ENCODE data around the gene CNTNAP2. TPM values are rescaled to one million over a fixed set of nuclear protein-coding genes. Genes with fewer than 3 reads are reported as not detected.
A peak's percentile ranks its signal among the peaks of the same experiment; 100 is the strongest.

Gene CNTNAP2
- total and polyA plus RNA-seq, 2 donors (not counting 1 experiment from before 2014, with no cell fraction given): not detected

DNA sequence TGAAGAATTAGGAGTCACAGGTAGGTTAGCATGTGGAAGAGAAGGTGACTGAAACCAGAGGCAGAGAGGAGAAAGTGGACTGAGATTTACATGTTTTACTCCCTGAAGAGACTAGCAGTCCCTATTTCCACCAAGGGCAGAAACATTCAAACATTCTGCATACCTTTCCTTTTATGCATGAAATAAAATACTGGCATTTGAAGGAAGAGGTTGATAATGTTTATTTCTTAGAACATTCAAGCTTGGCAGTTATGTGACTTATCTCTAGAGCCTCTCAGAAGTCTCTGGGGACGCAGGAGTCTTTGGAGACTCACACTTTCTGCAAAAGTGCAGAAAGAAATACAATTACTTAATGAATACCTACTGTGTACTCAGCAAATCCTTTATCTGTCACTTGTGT lies 1966.8 kb downstream of the CNTNAP2 start:
- no peaks in the 10 kb centered on the region for H3K36me3 ChIP-seq (ENCODE audit: control insufficient read depth, insufficient read depth, low read length)
- no peak overlapping the region for H3K27ac ChIP-seq (ENCODE audit: insufficient read depth, low read length)
- no peak overlapping the region for H3K4me3 ChIP-seq (replicated peaks in 1 of 4; ENCODE audit: control extremely low read depth in 1 of 4, insufficient read depth in 1 of 4, low read depth in 3 of 4, low read length in 4 of 4)
- TF ChIP-seq EZH2 (IDR thresholded peaks at IDR 0.05; ENCODE audit: low read length, missing control alignments): no peak
- TF ChIP-seq, protein P1, sequence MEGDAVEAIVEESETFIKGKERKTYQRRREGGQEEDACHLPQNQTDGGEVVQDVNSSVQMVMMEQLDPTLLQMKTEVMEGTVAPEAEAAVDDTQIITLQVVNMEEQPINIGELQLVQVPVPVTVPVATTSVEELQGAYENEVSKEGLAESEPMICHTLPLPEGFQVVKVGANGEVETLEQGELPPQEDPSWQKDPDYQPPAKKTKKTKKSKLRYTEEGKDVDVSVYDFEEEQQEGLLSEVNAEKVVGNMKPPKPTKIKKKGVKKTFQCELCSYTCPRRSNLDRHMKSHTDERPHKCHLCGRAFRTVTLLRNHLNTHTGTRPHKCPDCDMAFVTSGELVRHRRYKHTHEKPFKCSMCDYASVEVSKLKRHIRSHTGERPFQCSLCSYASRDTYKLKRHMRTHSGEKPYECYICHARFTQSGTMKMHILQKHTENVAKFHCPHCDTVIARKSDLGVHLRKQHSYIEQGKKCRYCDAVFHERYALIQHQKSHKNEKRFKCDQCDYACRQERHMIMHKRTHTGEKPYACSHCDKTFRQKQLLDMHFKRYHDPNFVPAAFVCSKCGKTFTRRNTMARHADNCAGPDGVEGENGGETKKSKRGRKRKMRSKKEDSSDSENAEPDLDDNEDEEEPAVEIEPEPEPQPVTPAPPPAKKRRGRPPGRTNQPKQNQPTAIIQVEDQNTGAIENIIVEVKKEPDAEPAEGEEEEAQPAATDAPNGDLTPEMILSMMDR (conservative IDR thresholded peaks at IDR 0.05 in 1 of 2, IDR thresholded peaks at IDR 0.05 in 1 of 2; ENCODE audit: low read depth in 1 of 2, low read length in 2 of 2): no peak
- H3K79me2 ChIP-seq (ENCODE audit: control insufficient read depth, insufficient read depth, low read length): no peaks in the 10 kb centered on the region
- no peaks in the 10 kb centered on the region for H3K9me3 ChIP-seq (ENCODE audit: control insufficient read depth, insufficient read depth, low read depth, low read length)
- no peaks in the 10 kb centered on the region for H3K27me3 ChIP-seq (ENCODE audit: control insufficient read depth, insufficient read depth, low read length)
- no peak overlapping the region for H3K9ac ChIP-seq (ENCODE audit: insufficient read depth, low read length)
- H3K4me2 ChIP-seq (ENCODE audit: extremely low read depth, insufficient read depth, low read length): no peak overlapping the region
- H3K4me1 ChIP-seq (ENCODE audit: control insufficient read depth, extremely low read depth, insufficient read depth, low read length): no peaks in the 10 kb centered on the region
- H4K20me1 ChIP-seq (ENCODE audit: control insufficient read depth, extremely low read depth, insufficient read depth, low read length): no peaks in the 10 kb centered on the region
- DNase-seq (ENCODE audit: low read depth in 2 of 2): no peak
- no peak overlapping the region for H2AFZ ChIP-seq (ENCODE audit: low read length)

DNA sequence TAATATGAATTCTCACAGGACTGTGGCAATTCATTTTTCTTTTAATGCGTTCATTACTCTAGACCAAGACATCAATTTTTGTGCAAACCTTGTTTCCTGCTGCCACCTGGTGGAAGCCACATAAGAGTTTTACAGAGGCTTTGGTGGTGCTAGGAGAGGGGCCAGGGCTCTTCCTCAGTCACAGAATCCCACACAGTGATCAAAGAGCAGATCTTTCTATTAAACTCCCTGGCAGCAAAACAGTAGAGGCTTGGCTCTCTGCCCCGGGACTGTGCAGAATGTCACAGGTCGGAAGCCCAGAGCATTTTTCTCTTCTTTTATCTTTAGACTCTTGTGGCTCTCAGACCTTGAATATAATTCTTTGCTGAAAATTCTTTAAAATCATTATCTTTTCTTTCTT lies 1967.5 kb downstream of the CNTNAP2 start:
- H3K4me3 ChIP-seq (replicated peaks in 1 of 4; ENCODE audit: control extremely low read depth in 1 of 4, insufficient read depth in 1 of 4, low read depth in 3 of 4, low read length in 4 of 4): no peak overlapping the region
- H3K36me3 ChIP-seq (ENCODE audit: control insufficient read depth, insufficient read depth, low read length): no peaks in the 10 kb centered on the region
- no peaks in the 10 kb centered on the region for H4K20me1 ChIP-seq (ENCODE audit: control insufficient read depth, extremely low read depth, insufficient read depth, low read length)
- no peak overlapping the region for H3K9ac ChIP-seq (ENCODE audit: insufficient read depth, low read length)
- H3K4me1 ChIP-seq (ENCODE audit: control insufficient read depth, extremely low read depth, insufficient read depth, low read length): no peaks in the 10 kb centered on the region
- TF ChIP-seq EZH2 (IDR thresholded peaks at IDR 0.05; ENCODE audit: low read length, missing control alignments): no peak
- TF ChIP-seq, protein P1 (conservative IDR thresholded peaks at IDR 0.05 in 1 of 2, IDR thresholded peaks at IDR 0.05 in 1 of 2; ENCODE audit: low read depth in 1 of 2, low read length in 2 of 2): peak in 1 of 2 donors; percentile 59
- H3K27ac ChIP-seq (ENCODE audit: insufficient read depth, low read length): no peak overlapping the region
- H3K4me2 ChIP-seq (ENCODE audit: extremely low read depth, insufficient read depth, low read length): no peak overlapping the region
- H3K79me2 ChIP-seq (ENCODE audit: control insufficient read depth, insufficient read depth, low read length): no peaks in the 10 kb centered on the region
- no peaks in the 10 kb centered on the region for H3K9me3 ChIP-seq (ENCODE audit: control insufficient read depth, insufficient read depth, low read depth, low read length)
- H2AFZ ChIP-seq (ENCODE audit: low read length): no peak overlapping the region
- DNase-seq (ENCODE audit: low read depth in 2 of 2): peak; percentile 5 to 56
- H3K27me3 ChIP-seq (ENCODE audit: control insufficient read depth, insufficient read depth, low read length): no peaks in the 10 kb centered on the region

DNA sequence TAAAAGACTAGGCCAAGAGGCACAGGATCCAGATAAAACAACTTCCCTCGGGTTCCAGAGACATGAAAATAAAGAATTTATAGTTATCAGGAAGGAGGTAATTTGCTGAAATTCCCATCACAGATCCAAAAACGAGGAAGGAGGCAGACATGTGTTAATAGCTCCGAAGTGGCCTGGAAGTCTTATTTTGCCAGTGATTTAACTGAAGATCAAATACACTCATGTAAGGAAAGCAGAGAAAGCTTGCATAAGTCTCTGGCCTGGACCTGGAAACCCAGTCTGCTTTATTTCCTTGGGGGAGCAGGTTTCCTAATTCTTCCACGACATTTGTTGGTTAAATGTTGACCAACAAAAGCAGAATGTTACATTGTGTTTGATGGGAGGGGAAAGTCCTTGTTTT lies 1975.3 kb downstream of the CNTNAP2 start:
- no peaks in the 10 kb centered on the region for H3K36me3 ChIP-seq (ENCODE audit: control insufficient read depth, insufficient read depth, low read length)
- no peak overlapping the region for H3K9ac ChIP-seq (ENCODE audit: insufficient read depth, low read length)
- H3K4me3 ChIP-seq (replicated peaks in 1 of 4; ENCODE audit: control extremely low read depth in 1 of 4, insufficient read depth in 1 of 4, low read depth in 3 of 4, low read length in 4 of 4): no peak overlapping the region

More for the DNA sequence above, 1975.3 kb downstream of the CNTNAP2 start:
- Histone ChIP-seq H3K27ac (ENCODE audit: insufficient read depth, low read length) (no peak overlapping the region), H3K9me3 (ENCODE audit: control insufficient read depth, insufficient read depth, low read depth, low read length) (no peaks in the 10 kb centered on the region), H3K79me2 (ENCODE audit: control insufficient read depth, insufficient read depth, low read length) (no peaks in the 10 kb centered on the region), H2AFZ (ENCODE audit: low read length) (no peak overlapping the region), H3K27me3 (ENCODE audit: control insufficient read depth, insufficient read depth, low read length) (no peaks in the 10 kb centered on the region), H3K4me2 (ENCODE audit: extremely low read depth, insufficient read depth, low read length) (no peak overlapping the region), H3K4me1 (ENCODE audit: control insufficient read depth, extremely low read depth, insufficient read depth, low read length) (no peaks in the 10 kb centered on the region), H4K20me1 (ENCODE audit: control insufficient read depth, extremely low read depth, insufficient read depth, low read length) (no peaks in the 10 kb centered on the region)
- no peak for TF ChIP-seq EZH2 (IDR thresholded peaks at IDR 0.05; ENCODE audit: low read length, missing control alignments)
- TF ChIP-seq, protein P1 (conservative IDR thresholded peaks at IDR 0.05 in 1 of 2, IDR thresholded peaks at IDR 0.05 in 1 of 2; ENCODE audit: low read depth in 1 of 2, low read length in 2 of 2): no peak
- no peak for DNase-seq (ENCODE audit: low read depth in 2 of 2)

All from fibroblast of lung (primary cell).